Testis (tissue), 3 donors: ENCODE measurements around the gene SVIL. TPM values are rescaled to one million over a fixed set of nuclear protein-coding genes. Genes with fewer than 3 reads are reported as not detected.
A peak's percentile ranks its signal among the peaks of the same experiment; 100 is the strongest.
"Not testable (repeated sequence)": the region's sequence is repeated elsewhere in the genome, so short reads cannot be mapped to it uniquely, and the experiment has no call there.

Experiments
- DNase-seq: peaks from one replicate; pipeline ENCODE4 v3.0.0-alpha.2; 2019
- H3K27ac ChIP-seq, 2 donors: fragments of 200-600 bp; sonication (generic); one replicate each; pipeline ENCODE4 v1.5.1; 2019
- H3K27me3 ChIP-seq: fragments of 200-600 bp; sonication (generic); one replicate; pipeline ENCODE4 v1.5.1; 2019
- H3K36me3 ChIP-seq: fragments of 200-600 bp; sonication (generic); one replicate; pipeline ENCODE4 v1.5.1; 2017; ENCODE audit warnings: low read depth; ENCODE audit errors: missing control alignments
- H3K4me1 ChIP-seq: fragments of 200-600 bp; sonication (generic); one replicate; pipeline ENCODE4 v1.5.1; 2019
- H3K4me3 ChIP-seq, 2 donors: fragments of 200-600 bp; sonication (generic); one replicate each; pipeline ENCODE4 v1.5.1; 2017 to 2019
- H3K9me3 ChIP-seq: fragments of 200-600 bp; sonication (generic); one replicate; pipeline ENCODE4 v1.5.1; 2017
- POLR2A ChIP-seq: fragments of 450-650 bp; IDR thresholded peaks from one replicate; pipeline ENCODE4 v1.6.1; 2017; ENCODE audit warnings: antibody characterized with exemption, mild to moderate bottlenecking, moderate library complexity
- WGBS, 2 donors: methylation state at CpG; one replicate each; pipeline ENCODE4 v1.1.5; 2018; 5-methylcytosine and 5-hydroxymethylcytosine counted together
- intact Hi-C: fragments of 100-400 bp; cut with DNase I; formaldehyde crosslinking; loops from one replicate; pipeline ENCODE4 v1.15.1; 2023; ENCODE audit warnings: low total_unique reads
- polyA plus RNA-seq: library from polyadenylated mRNA; stranded (reverse); fragments of 350-450 nt; fragmentation: Illumina TruSeq; extraction: RNeasy Lipid Tissue Mini Kit (QIAGEN cat#74804); gene quantifications from one replicate; pipeline ENCODE4 v1.2.3, GENCODE V29; 2014; ENCODE audit warnings: low read depth, low replicate concordance; ENCODE audit not compliant: insufficient read depth
- total RNA-seq, 2 donors: library from RNA; depleted of rRNA; stranded (reverse); fragments of >200 nt; gene quantifications; one replicate each; pipeline ENCODE4 v1.2.3, GENCODE V29; 2016
- TF ChIP-seq, protein P1 (sequence below), 3 experiments: fragments of 450-650 bp in 2 of 3; fragments of 200-600 bp in 1 of 3; sonication (generic) in 1 of 3; IDR thresholded peaks; one replicate each; pipeline ENCODE4 v1.5.1; 2016 to 2019; ENCODE audit warnings: antibody characterized with exemption in 3 of 3, mild to moderate bottlenecking in 2 of 3, moderate library complexity in 1 of 3

SVIL gene
- total and polyA plus RNA-seq, 3 donors from 2014 or later, result 44.7 to 67.6 (median 63.1) TPM

DNA sequence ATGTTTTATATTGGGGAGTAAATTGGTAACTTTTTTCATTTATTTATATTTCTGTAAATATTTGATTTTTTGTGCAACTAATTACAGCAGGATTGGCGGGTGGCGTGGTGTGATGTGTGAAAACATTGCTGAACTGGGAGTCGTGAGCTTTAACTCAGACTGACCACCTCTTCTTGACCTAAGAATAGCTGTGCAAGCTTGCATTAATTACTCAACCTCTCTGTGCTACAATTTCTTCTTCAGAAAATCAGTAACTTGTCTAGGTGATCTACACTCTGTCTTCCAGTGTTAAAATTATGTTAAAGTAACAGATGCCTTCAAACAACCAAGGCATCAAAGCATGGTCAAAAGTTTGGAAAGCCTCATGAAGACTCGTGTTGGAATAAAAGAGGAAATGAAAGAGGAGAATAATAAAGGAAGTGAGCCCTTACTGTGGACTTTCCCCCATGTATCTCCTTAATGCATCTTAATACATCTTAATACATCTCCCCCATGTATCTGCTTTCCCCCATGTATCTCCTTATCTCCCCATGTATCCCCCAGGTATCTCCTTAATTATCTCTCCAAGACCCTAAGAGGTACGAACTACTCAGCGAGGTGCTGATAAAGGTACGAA is 71.2 kb downstream of the SVIL start:
- WGBS, 2 donors, result 70 to 85% methylated on average over 7 of the region's 7 CpGs
- Histone ChIP-seq H3K27me3 (no peaks in the 10 kb centered on the region), H3K9me3 (no peaks in the 10 kb centered on the region), H3K36me3 (no peaks in the 10 kb centered on the region), H3K4me1 (peaks cover 3% of the 10 kb centered on the region), H3K4me3 (no peak overlapping the region), H3K27ac (no peak overlapping the region)
- intact Hi-C loops, result no loop called here
- TF ChIP-seq POLR2A, result no peak
- TF ChIP-seq, protein P1, sequence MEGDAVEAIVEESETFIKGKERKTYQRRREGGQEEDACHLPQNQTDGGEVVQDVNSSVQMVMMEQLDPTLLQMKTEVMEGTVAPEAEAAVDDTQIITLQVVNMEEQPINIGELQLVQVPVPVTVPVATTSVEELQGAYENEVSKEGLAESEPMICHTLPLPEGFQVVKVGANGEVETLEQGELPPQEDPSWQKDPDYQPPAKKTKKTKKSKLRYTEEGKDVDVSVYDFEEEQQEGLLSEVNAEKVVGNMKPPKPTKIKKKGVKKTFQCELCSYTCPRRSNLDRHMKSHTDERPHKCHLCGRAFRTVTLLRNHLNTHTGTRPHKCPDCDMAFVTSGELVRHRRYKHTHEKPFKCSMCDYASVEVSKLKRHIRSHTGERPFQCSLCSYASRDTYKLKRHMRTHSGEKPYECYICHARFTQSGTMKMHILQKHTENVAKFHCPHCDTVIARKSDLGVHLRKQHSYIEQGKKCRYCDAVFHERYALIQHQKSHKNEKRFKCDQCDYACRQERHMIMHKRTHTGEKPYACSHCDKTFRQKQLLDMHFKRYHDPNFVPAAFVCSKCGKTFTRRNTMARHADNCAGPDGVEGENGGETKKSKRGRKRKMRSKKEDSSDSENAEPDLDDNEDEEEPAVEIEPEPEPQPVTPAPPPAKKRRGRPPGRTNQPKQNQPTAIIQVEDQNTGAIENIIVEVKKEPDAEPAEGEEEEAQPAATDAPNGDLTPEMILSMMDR (IDR thresholded peaks at IDR 0.05), result no peak
- no peak for DNase-seq

DNA sequence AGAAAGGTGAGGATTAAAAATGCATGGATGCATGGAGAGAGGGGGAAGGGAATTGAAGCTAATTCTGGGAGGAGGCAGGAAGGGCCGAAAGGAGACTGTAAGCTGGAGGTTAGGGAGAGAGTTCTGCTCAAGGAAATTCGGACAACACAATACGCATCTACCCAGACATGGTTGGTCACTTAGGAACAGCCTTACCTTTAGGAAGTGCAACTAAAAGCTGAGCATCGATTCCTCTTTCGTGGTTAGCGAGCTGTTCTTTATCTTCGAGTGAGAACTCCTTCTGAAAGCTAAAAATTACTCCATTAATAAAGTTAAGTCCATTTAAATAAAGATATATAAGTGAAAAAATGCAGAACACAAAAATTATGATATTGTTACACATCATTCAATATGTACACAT is 71.8 kb downstream of the SVIL start:
- H3K27me3 ChIP-seq, intact Hi-C loops, DNase-seq, H3K9me3 ChIP-seq, H3K36me3 ChIP-seq, H3K4me1 ChIP-seq, H3K27ac ChIP-seq: not testable (repeated sequence)
- WGBS, 2 donors, result 40 to 60% methylated on average over 6 to 7 of the region's 7 CpGs
- peak overlapping the region in 1 of 2 donors; percentile 1 for H3K4me3 ChIP-seq

DNA sequence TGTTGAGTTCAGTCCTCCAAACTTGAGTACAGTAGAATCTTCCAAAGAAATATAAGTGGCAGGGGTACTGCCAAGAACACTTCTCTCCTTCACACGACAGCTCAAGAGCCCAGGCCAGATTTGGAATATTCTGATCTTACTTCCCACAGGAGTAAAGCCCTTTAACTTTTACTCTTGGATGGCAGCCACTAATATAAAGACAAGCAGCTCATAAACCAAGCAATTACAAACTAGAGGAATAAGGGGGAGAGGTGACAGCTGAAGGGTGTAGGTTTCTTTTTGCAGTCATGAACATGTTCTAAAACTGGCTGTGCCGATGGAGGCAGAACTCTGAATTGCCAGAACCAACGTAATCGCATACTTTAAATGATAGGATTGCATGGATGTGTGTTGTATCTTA is 74.8 kb downstream of the SVIL start:
- Histone ChIP-seq H3K36me3 (no peaks in the 10 kb centered on the region), H3K27ac (no peak overlapping the region), H3K9me3 (no peaks in the 10 kb centered on the region), H3K27me3 (no peaks in the 10 kb centered on the region), H3K4me3 (no peak overlapping the region), H3K4me1 (peaks cover 3% of the 10 kb centered on the region)
- no peak for TF ChIP-seq POLR2A
- TF ChIP-seq, protein P1 (IDR thresholded peaks at IDR 0.05), result no peak
- no peak for DNase-seq
- 55 to 61% methylated on average over 4 of the region's 4 CpGs for WGBS, 2 donors
- intact Hi-C loops, result no loop called here

DNA sequence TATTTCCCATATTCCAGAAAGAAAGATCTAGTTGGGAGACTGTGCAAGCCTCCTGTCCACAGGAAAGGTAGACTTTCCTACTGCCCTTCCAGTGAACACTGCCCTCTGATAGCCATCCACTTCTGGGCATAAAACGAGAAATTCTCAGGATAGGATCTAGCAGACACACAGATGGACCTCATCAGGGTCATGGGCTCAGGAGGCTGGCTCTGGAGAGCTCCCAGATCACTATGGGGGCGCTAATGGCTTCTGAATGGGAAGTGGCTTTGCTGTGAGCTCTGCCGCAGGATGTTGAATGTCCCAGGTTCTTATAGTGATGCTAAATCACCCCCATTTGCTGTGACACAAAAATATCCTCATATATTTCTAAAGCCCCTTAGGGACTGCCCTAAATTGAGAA is 77.1 kb downstream of the SVIL start:
- H3K36me3 ChIP-seq, result peaks cover 3% of the 10 kb centered on the region
- no peak overlapping the region for H3K27ac ChIP-seq
- WGBS, 2 donors, result 81 to 94% methylated on average over 3 of the region's 3 CpGs
- no peaks in the 10 kb centered on the region for H3K27me3 ChIP-seq
- H3K4me3 ChIP-seq, result no peak overlapping the region
- H3K4me1 ChIP-seq, result no peaks in the 10 kb centered on the region
- no peaks in the 10 kb centered on the region for H3K9me3 ChIP-seq
- intact Hi-C loops, result no loop called here
- TF ChIP-seq, protein P1 (IDR thresholded peaks at IDR 0.05), result no peak
- TF ChIP-seq POLR2A, result no peak
- DNase-seq, result no peak

DNA sequence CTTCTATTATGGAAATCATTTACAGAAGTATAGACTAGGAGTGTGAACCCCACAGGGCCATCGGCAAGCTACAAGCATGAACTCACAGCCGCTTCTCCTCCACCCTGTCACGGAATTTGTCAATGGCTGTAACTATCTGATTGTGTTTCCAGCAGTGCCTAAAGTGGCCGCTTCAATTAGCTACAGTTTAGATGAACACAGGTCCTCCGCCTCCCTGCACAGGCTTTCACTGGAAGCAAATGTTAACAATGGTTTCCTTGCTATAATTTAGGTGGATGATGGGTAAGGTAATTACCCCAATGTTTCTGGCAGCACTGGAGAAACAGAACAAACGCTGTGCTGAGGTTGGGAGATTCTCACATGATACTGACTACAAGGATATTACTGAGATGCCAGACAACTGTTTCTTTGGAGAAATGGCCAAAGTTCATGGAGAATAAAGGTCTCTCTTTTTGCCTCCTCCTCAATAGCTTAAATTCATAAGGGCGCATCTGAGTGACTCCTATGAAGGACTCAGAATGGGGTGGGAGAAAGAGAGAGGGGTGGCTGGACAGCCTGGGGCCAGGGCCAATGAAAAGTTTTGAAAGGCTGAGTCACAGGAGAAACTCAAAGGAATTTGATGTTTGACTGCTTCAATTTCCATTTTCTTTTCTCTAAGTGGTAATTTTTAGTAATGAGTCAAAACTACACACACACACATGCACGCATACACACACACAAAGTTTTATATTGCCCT is 78.9 kb downstream of the SVIL start:
- Histone ChIP-seq H3K27me3 (no peaks in the 10 kb centered on the region), H3K36me3 (peaks cover 3% of the 10 kb centered on the region), H3K27ac (no peak overlapping the region), H3K4me3 (no peak overlapping the region), H3K9me3 (no peaks in the 10 kb centered on the region), H3K4me1 (no peaks in the 10 kb centered on the region)
- intact Hi-C loops, result no loop called here
- WGBS, 2 donors, result 71% methylated on average over 8 of the region's 8 CpGs
- DNase-seq, result no peak
- TF ChIP-seq, protein P1 (IDR thresholded peaks at IDR 0.05), result no peak
- TF ChIP-seq POLR2A, result no peak
